ENCODE results near the gene FGF12. TPM values are rescaled to one million over a fixed set of nuclear protein-coding genes. Genes with fewer than 3 reads are reported as not detected.

The FGF12 gene
- total RNA-seq, 2 donors from 2014 or later, result 1.5 TPM; not detected in 1

- H3K4me1 ChIP-seq (ENCODE audit: control insufficient read depth in 1 of 2, low read depth in 2 of 2), result no peaks in the 10 kb centered on the region
- DNase-seq (ENCODE audit: low spot score), result no peak
- H3K27ac ChIP-seq, result no peak overlapping the region
- no peak overlapping the region for H3K4me3 ChIP-seq
- H3K9me3 ChIP-seq, result no peaks in the 10 kb centered on the region
- no peaks in the 10 kb centered on the region for H3K36me3 ChIP-seq
- H3K27me3 ChIP-seq (replicated peaks; ENCODE audit: insufficient read depth), result no peaks in the 10 kb centered on the region
- no peak for TF ChIP-seq CTCF (IDR thresholded peaks at IDR 0.05)
- ATAC-seq (ENCODE audit: insufficient number of reproducible peaks, low FRiP score, low read depth), result no peak
Measured at GRCh38 chr3:192244591-192244990, 482.8 kb downstream of the FGF12 start.

GRCh38 chr3:192239956-192240355 is 487.4 kb downstream of the FGF12 start:
- H3K27ac ChIP-seq, result no peak overlapping the region
- H3K27me3 ChIP-seq (replicated peaks; ENCODE audit: insufficient read depth), result no peaks in the 10 kb centered on the region
- ATAC-seq (ENCODE audit: insufficient number of reproducible peaks, low FRiP score, low read depth), result no peak
- no peaks in the 10 kb centered on the region for H3K4me1 ChIP-seq (ENCODE audit: control insufficient read depth in 1 of 2, low read depth in 2 of 2)
- no peaks in the 10 kb centered on the region for H3K9me3 ChIP-seq
- no peak for TF ChIP-seq CTCF (IDR thresholded peaks at IDR 0.05)
- no peak for DNase-seq (ENCODE audit: low spot score)
- no peaks in the 10 kb centered on the region for H3K36me3 ChIP-seq
- H3K4me3 ChIP-seq, result no peak overlapping the region

GRCh38 chr3:192237992-192238608 is 489.2 kb downstream of the FGF12 start:
- ATAC-seq (ENCODE audit: insufficient number of reproducible peaks, low FRiP score, low read depth) (no peak), DNase-seq (ENCODE audit: low spot score) (no peak)
- no peak overlapping the region for H3K27ac ChIP-seq
- no peaks in the 10 kb centered on the region for H3K27me3 ChIP-seq (replicated peaks; ENCODE audit: insufficient read depth)
- TF ChIP-seq CTCF (IDR thresholded peaks at IDR 0.05), result no peak
- no peaks in the 10 kb centered on the region for H3K36me3 ChIP-seq
- H3K4me1 ChIP-seq (ENCODE audit: control insufficient read depth in 1 of 2, low read depth in 2 of 2), result no peaks in the 10 kb centered on the region
- H3K4me3 ChIP-seq, result no peak overlapping the region
- no peaks in the 10 kb centered on the region for H3K9me3 ChIP-seq

- H3K27me3 ChIP-seq (replicated peaks; ENCODE audit: insufficient read depth), result no peaks in the 10 kb centered on the region
- no peak for DNase-seq (ENCODE audit: low spot score)
- H3K36me3 ChIP-seq, result no peaks in the 10 kb centered on the region
- no peaks in the 10 kb centered on the region for H3K4me1 ChIP-seq (ENCODE audit: control insufficient read depth in 1 of 2, low read depth in 2 of 2)
- no peaks in the 10 kb centered on the region for H3K9me3 ChIP-seq
- ATAC-seq (ENCODE audit: insufficient number of reproducible peaks, low FRiP score, low read depth), result no peak
- no peak overlapping the region for H3K27ac ChIP-seq
- H3K4me3 ChIP-seq, result no peak overlapping the region
- TF ChIP-seq CTCF (IDR thresholded peaks at IDR 0.05), result no peak
Measured at GRCh38 chr3:192229866-192230265, 497.5 kb downstream of the FGF12 start.

GRCh38 chr3:192224634-192225155 is 502.6 kb downstream of the FGF12 start:
- ATAC-seq (ENCODE audit: insufficient number of reproducible peaks, low FRiP score, low read depth) (no peak), DNase-seq (ENCODE audit: low spot score) (no peak)
- no peak for TF ChIP-seq CTCF (IDR thresholded peaks at IDR 0.05)

More at GRCh38 chr3:192224634-192225155, 502.6 kb downstream of the FGF12 start:
- H3K27ac ChIP-seq, result no peak overlapping the region
- no peak overlapping the region for H3K4me3 ChIP-seq
- no peaks in the 10 kb centered on the region for H3K27me3 ChIP-seq (replicated peaks; ENCODE audit: insufficient read depth)
- H3K36me3 ChIP-seq, result no peaks in the 10 kb centered on the region
- no peaks in the 10 kb centered on the region for H3K4me1 ChIP-seq (ENCODE audit: control insufficient read depth in 1 of 2, low read depth in 2 of 2)
- H3K9me3 ChIP-seq, result no peaks in the 10 kb centered on the region

Data from thoracic aorta (tissue), 2 donors.